NAMALWA (cell line): ENCODE data around the gene SCUBE2.

Experiments
- DNase-seq: peaks from one replicate; pipeline ENCODE4 v3.0.0-alpha.2; 2015; ENCODE audit warnings: low spot score

SCUBE2 gene

DNA sequence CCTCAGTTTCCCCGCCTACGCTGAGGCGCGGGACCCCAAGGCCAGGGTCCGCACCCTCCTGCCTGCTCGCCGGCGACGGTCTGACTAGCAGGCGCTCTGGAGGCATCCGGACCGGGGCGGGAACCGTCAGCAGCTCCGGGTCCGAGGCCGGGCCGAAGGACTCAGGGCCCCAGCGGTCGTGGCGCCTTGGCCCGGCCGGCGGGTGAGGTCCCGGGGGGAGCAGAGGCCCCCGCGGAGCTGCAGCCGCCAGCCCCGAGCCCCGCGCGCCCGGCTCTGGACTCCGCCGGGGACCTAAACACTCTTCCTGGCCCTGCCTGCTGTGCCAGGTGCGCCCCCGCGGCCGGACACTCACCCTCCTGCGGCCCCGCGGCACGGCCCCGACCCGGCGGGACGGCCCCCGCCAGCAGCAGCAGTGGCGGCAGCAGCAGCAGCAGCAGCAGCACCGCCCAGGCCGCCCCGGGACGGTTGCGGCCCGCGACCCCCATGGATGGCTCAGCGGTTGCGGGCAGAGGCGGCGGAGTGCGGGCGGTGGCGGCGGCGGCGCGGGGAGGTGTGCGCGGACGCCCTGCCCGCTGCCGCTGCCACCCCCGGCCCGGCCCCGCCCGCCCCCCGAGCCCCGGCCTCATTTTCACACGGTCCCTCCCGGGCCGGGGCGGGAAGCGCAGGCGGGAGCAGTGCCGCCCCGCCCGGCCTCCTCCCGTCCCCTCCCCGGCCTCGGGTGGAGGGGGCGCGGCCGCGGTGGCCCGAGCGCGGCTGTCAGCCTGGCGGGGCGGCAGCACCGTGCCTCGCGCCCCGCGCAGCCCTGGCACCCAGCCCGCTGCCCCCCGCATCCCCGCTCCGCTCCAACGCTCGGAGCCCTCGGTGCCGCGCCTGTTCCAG is at the start of gene SCUBE2:
Gene SCUBE2 (minus strand): TSS at position 556 of the 879 bp plus-strand sequence. CDS start 71 bp downstream, at position 485.
- DNase-seq: no peak

DNA sequence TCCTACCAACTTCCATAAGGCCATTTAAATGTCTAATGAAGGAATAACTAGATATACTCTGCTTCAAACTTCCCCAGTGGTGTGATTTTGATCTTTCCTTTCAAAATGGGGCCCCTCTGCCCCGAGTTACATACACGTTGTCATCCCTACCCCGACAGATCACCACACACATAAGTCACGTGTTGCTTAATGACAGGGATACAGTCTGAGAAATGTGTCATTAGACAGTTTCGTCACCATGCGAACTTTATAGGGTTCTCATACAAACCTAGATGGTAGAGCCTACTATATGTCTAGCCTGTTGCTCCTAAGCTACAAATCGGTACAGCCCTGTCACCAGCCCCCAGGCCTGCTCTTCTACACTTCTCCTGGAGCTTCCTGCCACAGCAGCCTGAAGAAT is 49.8 kb upstream of the SCUBE2 start:
- no peak for DNase-seq

DNA sequence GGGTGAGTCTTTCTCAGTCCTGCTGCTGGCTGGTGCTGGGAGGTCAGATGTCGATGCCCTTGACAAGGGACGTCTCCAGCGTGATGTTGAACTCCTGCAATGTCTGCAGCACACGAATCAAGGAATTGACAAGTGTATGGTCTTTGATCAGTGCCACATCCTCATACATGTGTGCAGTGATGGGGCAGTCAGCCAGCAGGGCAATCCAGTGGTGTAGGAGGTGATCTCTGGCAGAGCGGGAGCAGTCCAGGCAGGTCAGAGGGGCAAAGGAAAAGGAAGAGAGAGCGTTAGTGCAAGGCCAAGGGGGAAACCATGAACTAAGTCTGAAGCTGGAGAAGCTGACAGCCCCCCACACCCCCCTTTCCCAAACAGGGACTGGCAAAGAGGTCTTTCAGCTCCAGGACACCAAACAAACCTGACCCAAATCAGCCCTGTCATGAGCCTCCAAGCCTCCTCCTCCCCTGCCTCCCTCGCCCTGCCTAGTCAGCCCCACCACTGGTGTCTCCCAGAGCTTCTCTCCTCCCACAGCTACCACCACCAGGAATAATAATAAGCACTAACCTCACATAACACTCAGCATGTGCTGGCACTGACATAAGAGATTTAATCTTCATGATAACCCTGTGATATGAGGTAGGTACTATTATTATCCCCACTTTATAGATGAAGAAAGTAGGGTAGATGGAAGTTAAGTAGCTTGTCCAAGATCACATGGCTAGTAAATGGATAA is 48.4 kb upstream of the SCUBE2 start:
- DNase-seq: no peak

DNA sequence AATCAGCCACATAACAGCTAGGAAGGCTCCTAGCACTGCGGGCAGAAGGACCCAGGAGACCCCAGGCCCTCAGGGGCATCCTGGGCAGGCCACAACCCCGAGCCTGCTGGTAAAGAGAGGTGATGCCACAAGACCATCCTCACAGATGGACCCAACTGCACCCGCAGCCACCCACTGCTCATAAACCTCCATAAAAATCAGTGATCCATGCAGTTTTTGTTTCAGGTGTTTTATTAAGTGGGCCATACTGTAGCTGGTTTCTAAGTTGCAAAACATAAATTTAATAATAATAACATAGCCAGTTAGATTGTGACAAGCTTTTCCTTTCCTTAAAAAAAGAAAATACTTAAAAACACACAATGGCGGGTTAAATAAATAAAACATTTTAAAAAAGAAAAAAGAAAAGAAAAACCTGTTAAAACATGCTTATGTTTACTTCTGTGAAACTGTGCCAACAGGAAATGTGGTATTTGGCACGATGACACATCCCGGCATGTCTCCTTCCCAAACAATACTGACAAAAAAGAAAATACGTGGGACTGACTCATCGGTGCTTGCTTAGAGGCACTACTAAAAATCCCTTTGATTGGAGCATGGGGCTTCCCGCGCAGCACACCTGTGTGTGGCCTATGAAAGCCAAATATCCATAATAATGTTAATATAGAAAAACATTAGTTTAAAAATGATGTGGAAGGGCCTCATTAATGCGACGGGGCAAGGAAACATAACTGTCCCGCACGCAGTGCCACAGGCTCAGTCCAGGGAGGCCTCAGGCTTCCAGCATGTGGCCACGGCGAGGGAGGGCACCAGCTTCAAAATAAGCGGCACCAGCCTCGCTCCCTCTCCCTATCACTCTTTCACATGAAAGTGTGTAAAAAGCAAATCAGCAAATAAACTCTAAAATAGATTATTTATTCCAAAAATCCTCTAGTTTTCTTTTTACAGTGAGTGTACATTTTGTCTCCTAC is 47.5 kb upstream of the SCUBE2 start:
- no peak for DNase-seq

DNA sequence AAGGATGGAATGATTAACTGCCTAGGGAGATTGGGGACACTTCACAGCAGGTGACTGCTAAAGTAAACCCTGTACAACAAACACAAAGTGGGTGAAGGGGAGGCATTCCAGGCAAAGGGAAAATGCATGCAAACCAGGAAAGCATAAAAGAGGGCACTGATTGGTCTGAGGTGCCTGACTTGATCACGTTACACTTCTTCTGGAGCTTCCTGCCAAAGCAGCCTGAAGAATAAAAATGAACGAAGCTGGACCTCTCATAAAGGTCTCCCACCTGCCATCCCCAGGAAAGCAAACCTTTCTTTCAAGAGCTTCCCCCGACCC is 46.7 kb upstream of the SCUBE2 start:
- DNase-seq: no peak

DNA sequence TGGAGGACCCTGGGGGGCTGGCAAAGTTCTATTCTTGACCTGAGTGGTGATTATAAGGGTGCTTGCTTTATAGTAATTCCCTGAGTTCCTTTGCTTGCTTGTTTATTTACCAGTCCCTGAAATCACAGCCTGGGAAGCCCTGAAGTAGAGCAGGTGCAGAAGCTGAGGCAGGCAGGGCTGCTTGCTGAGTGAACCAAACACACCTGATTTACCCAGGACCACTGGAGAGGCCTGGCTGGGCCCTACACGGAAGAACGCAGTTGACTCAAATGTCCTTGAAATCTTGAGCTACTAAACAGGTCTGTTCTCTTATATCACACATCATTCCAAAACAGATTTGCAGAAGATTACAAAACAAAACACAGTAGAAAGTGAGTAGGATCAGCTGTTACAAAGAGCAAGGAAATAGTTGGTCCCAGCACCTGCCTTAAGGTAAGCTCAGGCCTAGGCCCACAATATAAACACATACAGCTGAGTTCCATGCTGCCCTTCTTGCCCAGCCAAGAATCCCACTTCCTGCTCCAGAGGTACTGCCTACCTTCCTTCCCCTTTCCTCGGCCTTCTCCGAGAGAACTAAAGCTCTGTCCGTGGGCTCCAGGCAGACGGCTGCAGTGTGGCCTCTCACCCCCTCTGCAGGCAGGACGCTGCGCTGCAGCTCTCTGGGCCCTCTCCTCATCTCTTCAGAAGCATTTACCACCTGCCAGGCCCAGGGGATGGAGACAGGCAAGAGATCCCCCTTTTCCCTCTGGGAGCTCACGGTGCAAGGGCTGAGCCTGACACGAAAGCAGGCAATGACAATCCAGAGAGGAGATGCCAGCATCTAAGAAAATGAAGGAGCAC is 46.1 kb upstream of the SCUBE2 start:
- DNase-seq: peak; percentile 74

DNA sequence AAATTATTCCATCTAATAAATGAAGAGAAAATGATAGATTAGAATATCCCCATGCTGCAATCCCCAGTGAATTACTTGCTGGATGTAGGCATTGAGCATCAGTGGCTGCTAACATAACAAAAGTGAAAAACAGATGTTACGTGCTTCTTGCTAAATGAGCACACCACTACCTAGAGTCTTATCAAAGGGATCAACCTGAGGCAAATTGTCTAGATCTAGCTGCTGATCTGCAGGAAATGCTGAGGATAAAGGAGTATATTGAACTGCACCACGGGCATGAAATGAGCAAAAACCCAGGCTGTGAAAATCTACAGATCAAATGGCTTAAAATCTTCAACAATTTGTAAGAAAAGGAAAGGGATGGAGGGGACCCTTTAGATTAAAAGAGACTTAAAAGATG is 45.3 kb upstream of the SCUBE2 start:
- no peak for DNase-seq

DNA sequence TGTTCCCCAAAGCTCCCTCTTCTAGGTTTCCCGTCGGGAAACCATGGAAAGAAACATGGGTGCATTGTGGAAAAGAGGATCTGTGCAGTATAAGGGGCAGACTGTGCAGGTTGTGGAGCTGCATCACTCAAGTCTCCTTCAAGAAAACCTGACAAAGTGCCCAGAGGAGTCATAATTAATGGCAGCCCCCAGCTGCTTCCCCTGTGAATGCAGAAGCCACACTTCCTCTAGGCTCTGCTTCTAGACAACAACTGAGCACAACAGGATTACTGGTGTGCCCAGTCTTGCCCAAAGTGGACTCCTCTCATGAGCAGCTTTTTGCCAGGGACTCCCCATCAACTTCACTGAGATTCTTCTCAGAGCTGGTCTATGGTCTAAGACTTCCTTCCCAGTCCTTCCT is 42.6 kb upstream of the SCUBE2 start:
- DNase-seq: no peak

DNA sequence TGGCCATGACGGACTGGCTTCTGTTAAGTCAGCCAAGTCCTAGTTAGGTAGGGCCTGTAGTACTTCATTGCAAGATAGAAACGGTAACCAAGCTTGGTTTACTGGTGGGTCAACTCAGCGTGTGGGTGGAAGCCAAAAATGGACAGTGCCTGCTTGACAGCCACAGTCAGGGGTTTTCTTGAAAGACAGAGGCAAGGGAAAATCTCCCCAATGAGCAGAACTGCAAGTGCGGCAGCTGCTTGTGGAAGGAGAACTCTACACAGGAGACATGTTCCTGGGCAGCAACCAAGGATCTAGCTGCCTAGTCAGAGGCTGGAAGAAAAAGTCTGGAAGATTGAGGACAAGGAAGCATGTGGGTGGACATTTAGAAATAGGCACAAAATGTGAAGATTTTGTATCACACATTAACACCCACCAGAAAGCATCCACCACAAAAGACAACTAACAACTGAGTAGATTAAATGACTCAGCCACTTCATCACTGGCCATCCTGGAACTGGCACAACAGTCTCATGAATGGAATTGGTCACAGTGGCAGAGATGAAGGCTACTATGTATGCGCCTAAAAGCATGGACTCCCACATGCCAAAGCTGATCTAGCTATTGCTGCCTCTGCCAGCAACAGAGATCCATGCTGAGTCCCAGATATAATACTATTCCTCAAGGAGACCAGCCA is 40.9 kb upstream of the SCUBE2 start:
- no peak for DNase-seq

DNA sequence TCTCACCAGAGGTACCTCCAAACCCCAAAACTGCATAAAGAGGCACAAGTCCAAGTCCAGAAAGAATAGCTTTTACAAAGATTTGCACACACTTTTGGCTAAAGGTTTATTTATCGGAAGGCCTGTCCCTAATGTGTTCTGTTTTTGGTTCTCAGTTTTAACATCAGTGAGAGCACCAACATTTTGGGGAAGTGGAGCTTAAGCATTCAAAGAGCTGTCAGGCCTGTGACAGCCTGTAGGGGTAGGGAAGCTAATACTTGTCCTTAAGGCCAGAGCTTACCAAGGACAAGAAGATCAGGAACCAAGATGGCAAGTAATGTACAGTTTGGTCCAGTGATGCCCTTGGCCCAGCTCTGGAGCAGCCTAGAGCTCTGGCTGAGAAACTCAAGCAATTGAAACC is 38.9 kb upstream of the SCUBE2 start:
- peak; percentile 38 for DNase-seq

DNA sequence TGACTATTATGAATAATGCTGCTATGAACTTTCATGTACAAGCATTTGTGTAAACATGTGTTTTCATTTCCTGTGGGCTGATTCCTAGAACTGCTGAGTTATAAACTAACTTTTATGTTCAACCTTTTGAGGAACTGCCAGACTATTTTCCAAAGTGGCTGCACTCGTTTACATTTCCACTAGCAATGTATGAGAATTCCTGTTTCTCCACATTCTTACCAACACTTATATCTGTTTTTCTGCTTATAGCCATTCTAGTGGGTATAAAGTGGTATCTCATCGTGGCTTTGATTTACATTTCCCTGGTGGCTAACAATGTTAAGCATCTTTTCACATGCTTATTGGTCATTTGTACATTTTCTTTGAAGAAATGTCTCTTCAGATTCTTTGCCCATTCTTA is 35.2 kb upstream of the SCUBE2 start:
- no peak for DNase-seq

DNA sequence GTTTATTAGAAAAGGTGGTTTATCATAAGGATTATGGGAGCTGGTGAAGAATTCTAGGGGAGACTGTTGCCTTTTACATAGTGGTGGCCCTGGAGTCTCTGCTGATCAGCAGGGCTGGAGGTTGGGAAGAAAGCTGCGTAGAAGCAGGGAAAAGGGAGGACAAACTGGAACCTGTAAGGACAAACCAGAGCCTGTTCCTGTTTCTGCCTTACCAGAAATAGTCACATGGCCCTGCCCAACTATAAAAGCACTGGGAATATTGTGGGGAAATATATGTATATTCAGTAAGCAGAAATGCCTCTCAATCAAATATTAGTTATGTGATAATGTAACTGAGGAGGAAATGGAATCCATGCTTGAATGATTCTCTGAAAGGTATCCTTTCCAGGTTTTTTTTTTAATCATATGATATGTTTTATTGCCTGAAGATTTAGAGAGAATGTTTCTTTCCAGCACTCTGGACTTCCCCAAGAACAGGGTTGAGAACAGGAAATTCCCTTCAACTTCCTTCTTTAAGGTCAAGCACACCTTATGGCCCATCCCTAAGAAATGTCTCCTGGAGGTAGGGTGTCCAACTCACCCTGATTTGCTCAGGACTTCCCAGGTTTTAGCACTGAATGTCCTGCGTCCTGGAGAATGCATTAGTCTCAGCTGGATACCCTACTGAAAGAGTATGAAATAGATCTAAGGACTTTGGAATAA is 33.9 kb upstream of the SCUBE2 start:
- no peak for DNase-seq

DNA sequence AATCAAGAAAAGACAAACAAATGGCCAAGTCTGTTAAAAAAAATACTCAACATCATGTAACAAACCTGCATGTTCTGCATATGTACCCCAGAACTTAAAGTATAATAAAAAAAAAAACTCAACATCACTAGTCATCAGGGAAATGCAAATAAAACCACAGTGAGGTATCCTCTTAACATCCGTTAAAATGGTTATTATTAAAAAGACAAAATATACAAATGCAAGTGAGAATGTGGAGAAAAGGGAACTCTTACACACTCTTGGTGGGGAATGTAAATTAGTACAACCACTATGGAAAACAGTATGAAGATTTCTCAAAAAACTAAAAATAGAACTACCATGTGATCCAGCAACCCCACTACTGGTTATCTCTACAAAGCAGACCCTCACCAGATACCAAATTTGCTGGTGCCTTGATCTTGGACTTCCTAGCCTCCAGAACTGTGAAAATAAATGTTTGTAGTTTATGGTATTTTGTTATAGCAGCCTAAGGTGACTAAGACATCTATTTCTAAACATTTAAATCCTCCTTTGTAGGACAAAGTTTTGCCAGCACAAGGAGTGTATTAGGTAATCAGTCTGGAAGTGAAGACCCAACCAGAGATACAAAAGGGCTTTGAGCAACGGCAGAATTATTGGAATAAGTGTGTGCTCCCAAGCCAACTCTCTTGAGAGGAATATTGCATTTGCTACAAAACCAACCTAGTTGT is 32.4 kb upstream of the SCUBE2 start:
- DNase-seq: no peak

DNA sequence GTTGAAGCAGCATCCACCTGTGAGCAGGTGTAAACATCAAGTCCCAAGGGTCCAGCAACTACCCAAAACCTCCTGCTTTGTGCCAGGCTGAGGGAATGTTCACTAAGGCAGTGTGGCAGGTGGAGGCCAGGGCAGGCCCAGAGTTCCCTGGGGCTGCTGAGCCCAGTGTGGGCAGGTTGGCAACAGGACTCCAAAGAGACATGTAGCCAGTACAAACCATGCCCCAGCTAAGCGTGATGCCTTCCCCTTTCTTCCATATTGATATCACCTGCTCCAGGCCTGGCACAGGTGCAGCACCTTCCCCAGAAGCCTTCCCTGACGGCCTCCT is 30.0 kb upstream of the SCUBE2 start:
- no peak for DNase-seq

DNA sequence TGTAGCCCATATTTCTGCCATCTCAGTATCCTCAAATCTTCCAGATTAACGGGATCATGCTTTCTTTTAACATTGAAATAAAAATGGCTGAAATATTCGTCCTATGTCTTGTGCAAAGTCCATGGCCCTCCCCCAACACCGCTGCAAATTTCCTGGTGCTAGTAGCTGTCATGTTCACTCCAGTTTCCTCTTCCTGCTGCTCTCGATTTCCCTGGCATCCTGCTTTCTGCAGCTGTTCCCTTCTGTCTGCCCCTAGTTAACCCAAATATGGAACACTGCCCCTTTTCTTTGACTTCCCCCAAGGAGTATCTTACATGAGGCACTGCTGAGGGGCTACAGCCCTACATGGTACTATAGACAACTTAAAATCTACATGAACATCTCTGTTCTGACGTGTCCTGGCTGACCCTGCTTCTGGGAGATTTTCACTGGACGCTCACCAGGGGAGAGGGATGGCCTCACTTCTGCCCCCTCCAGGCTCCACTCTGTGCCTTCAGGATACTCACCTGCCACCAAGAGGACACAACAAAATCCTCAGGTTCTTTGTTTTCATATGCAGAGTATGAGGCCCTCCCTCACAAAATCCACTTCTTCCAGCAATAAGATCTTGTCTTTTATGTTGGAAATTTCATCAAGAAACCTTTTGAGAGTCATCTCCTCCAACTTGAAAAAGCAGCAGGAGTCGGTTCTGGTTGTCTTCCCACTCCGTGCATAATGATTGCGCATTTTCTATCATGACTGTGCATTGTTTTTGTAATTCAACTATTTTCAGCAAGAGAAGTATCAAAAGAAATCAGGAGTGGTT is 29.5 kb upstream of the SCUBE2 start:
- DNase-seq: no peak

DNA sequence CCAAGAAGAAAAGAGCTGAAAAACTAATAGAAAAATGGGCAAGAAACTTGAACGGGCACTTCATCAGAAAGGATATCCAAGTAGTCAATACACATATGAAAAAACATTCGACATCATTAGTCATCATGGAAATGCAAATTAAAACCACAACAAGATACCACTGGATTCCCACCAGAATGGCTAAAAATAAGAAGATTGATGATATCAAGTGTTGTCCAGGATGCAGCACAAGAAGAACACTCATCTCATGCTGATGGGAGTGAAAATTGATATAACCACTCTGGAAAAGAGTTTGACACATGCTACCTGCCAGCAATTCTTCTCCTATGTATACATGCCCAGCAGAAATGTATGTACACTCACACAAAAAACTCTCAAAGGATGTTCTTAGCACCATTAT is 26.9 kb upstream of the SCUBE2 start:
- no peak for DNase-seq

DNA sequence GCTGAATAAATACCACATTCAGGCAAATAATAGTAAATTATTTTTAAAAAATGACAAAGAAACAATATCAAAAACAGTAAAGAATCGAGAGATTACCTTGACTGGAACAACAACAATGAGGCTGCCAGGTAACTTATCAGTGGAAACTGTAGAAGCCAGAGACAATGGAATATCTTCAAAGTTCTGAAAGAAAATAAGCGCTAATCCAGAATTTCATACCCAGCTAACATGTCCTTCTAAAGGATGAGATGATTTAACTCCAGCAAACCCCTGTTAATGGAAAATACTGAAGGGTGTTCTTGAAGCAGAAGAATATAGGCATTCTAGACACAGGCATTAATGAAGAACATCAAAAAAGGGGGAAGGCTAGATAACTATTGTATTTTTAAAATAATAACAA is 20.7 kb upstream of the SCUBE2 start:
- no peak for DNase-seq

DNA sequence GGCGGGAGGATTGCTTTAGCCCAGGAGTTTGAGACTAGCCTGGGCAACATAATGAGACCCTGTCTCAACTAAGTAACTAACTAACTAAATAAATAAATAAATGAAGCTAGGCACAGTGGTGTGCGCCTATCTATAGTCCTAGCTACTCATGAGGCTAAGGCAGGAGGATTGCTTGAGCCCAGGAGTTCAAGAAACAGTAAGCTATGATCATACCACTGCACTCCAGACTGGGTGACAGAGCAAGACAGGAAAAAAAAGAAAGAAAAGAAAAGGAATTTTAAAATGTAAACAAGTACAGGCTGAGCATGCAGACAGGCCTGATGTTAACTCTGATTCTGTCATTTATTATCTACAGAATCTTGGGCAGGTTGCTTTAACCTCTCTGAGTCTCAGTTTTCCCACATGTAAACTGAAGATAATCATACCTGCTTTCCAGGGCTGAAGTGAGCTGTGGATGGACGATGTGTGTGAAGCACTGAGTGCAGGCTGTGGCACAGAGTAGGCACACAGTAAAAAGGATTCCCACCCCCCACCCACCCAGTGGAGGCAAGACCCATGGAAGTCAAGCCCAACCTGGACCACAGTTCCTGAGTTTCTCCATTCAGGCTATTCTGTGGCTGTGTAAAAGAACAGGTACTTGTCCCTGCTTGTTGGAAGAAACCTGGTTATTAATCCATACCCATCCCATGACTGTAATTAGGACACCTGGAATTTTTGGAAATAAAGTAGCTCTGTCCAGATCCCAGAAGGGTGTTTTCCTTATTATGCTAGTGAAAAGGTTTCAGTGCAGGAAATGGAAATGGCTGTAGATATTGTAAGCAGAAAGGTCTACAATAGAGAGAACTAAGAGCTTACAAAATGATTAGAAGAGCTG is 18.7 kb upstream of the SCUBE2 start:
- DNase-seq: no peak
